Subcutaneous adipose tissue (tissue), 4 donors: ENCODE measurements around the gene GFM2. TPM values are rescaled to one million over a fixed set of nuclear protein-coding genes. Genes with fewer than 3 reads are reported as not detected.

ENCODE experiments used
- total RNA-seq, 4 donors: library from RNA; depleted of rRNA; stranded (reverse); fragments of >200 nt; gene quantifications; one replicate each; pipeline ENCODE4 v1.1.0, GENCODE V29; 2016
- TF ChIP-seq, protein P1 (sequence below): fragments of 450-650 bp; IDR thresholded peaks from one replicate; pipeline ENCODE4 v1.5.1; 2016; ENCODE audit warnings: low read depth, mild to moderate bottlenecking, control low read depth, antibody characterized with exemption, moderate library complexity

Gene GFM2
- total RNA-seq, 4 donors from 2014 or later: 17.7 to 22.9 (median 20.3) TPM

DNA sequence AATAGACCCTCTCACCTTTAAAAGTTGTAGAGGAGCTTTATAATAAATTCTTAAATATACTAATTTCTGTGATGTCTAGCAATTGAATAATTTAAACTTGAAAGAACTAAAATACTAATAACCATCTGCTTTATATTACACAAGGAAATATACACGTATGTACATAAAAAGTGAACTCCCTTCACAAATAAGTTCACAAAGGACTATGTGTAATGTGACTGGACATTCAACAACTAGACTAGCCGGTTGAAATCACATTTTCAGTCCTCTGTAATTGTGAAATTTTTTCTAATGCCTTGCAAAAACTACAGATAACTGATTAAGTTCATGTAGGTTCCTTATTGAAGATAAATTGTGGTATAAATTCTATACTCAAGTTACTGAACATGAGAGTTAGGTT, 11.7 kb upstream of the GFM2 start:
- TF ChIP-seq, protein P1, sequence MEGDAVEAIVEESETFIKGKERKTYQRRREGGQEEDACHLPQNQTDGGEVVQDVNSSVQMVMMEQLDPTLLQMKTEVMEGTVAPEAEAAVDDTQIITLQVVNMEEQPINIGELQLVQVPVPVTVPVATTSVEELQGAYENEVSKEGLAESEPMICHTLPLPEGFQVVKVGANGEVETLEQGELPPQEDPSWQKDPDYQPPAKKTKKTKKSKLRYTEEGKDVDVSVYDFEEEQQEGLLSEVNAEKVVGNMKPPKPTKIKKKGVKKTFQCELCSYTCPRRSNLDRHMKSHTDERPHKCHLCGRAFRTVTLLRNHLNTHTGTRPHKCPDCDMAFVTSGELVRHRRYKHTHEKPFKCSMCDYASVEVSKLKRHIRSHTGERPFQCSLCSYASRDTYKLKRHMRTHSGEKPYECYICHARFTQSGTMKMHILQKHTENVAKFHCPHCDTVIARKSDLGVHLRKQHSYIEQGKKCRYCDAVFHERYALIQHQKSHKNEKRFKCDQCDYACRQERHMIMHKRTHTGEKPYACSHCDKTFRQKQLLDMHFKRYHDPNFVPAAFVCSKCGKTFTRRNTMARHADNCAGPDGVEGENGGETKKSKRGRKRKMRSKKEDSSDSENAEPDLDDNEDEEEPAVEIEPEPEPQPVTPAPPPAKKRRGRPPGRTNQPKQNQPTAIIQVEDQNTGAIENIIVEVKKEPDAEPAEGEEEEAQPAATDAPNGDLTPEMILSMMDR: no peak

DNA sequence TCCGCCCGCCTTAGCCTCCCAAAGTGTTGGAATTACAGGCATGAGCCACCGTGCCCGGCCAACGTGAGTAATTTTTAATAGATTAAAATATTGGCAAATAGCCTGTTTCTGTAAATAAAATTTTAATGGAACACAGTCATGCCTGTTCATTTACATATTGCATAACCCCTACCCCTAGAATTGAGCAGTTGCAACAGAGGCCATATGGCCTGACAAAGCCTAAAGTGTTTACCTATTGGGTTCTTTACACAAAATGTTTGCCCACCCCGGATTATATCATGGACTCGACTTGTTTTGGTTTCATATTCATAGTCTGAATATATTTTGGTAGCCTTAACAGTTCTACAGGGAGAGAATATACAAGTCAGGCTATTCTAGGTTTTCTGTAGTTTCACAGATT, 5.4 kb upstream of the GFM2 start:
- TF ChIP-seq, protein P1: no peak

DNA sequence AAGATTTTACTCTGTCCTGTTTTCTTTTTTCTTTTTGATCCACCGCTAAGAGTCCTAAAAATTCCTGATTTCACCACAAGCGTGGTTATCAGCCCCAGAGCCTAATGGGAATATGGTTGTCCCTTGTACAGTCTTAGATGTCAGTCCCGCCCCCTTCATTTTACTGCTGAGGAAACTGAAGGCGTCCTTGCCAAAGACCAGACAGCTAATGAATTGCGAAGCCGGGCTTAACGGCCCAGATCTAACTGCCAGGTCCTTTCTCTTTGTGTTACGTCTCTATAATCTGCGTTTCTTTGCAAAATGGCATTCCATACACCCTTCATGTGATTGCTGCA, 629 bp upstream of the GFM2 start:
- TF ChIP-seq, protein P1: no peak

DNA sequence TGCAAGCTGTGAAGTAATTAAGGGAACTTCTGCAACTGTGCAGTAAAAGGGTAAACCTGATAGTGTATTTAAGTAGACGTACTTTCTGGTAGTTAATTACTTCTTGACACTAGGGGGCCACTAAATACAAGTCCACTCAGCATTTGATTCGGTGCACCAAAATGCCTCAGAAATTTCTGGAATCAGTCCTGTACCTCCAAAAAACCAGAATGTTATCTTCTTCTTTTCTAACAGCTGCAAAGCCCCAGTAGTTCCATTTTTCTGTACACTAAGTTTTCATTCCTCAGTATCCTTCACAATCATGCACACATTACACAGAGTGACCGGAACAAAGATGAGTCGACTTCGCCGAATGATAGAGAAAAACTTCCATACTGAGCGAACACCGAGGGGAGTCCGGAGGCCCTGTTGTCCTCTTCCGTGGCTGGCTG, 484 bp downstream of the GFM2 start:
- TF ChIP-seq, protein P1: no peak

DNA sequence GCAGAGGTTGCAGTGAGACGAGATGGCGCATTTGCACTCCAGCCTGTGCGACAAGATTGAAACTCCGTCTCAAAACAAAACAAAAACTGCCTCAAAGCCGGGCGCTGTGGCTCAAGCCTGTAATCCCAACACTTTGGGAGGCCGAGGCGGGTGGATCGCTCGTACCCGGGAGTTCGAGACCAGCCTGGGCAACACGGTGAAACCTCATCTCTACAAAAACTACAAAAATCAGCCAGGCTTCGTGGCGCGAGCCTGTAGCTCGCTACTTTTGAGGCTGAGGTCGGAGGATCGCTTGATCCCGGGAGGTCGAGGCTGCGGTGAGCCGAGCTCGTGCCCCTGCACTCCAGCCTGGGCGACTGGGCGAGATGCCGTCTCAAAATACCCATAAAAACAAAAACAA, 988 bp downstream of the GFM2 start:
- TF ChIP-seq, protein P1: no peak

DNA sequence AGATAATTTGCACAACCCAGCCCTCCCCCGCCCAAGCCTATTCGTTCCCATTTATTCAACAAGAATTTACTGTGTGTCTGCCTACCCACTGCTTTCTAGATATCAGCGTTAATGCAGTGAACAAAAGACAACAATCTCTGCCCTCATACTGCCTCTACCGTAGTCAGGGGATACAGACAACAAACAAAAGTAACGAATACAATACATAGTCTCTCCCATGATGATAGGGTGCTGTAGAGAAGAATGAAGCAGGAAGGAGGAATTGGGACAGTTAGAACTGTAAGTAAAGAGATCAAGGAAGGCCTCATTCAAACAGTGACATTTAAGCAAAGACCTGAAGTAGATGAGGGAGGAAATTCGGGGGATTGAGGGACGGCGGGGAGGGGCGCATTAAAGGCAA, 1.7 kb downstream of the GFM2 start:
- TF ChIP-seq, protein P1: no peak

DNA sequence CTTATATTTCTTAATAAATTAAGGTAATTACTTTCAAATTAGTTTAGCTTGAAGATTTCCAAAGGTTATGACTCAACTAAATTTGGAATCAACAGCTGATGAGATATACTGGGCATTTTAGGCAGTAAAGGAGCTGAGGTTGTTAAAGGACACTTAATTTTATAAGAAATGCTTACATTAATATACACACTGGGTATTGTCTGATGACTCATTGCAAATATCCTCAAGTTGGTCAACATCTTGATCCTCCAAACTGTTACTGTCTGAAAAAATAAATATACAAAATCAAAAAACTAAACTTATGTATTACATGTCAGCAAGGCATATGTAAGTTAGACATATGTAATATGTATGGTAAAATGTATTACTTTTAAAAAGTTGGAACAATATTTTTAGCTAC, 3.4 kb downstream of the GFM2 start:
- TF ChIP-seq, protein P1: no peak
